Neural crest cell (in vitro differentiated cells): ENCODE results near the gene NPAS1. TPM values are rescaled to one million over a fixed set of nuclear protein-coding genes. Genes with fewer than 3 reads are reported as not detected.
A peak's percentile ranks its signal among the peaks of the same experiment; 100 is the strongest.

ENCODE experiments used
- DNase-seq: peaks from one replicate; pipeline ENCODE4 v3.0.0; 2021; ENCODE audit warnings: low read depth, mixed read lengths, low spot score
- H3K27ac Mint-ChIP-seq: one replicate; pipeline ENCODE4 v1.8.0; 2021; ENCODE audit warnings: mild to moderate bottlenecking, mixed read lengths; ENCODE audit not compliant: unreplicated experiment
- H3K27me3 Mint-ChIP-seq: 2 replicates; pipeline ENCODE4 v1.8.0; 2021; ENCODE audit warnings: low read depth, mild to moderate bottlenecking, mixed read lengths
- H3K36me3 Mint-ChIP-seq: 2 replicates; pipeline ENCODE4 v1.8.0; 2021; ENCODE audit warnings: low read depth, mild to moderate bottlenecking, mixed read lengths
- H3K4me1 Mint-ChIP-seq: 2 replicates; pipeline ENCODE4 v1.8.0; 2021; ENCODE audit warnings: mixed read lengths
- H3K4me3 Mint-ChIP-seq: one replicate; pipeline ENCODE4 v1.8.0; 2021; ENCODE audit warnings: mild to moderate bottlenecking, mixed read lengths
- H3K9me3 Mint-ChIP-seq: 2 replicates; pipeline ENCODE4 v1.8.0; 2021; ENCODE audit warnings: mixed read lengths
- CTCF ChIP-seq: fragments of 200-600 bp; sonication (generic); conservative IDR thresholded peaks from 2 replicates; pipeline ENCODE4 v1.5.0; 2021; ENCODE audit warnings: antibody characterized with exemption, mild to moderate bottlenecking
- total RNA-seq: library from RNA; stranded (reverse); gene quantifications from 2 replicates; pipeline ENCODE4 v1.2.1, GENCODE V29; 2021

Gene NPAS1
- total RNA-seq, 1 donor from 2014 or later = 1.5 TPM

- DNase-seq = no peak
- H3K4me1 Mint-ChIP-seq = peaks cover 52% of the 10 kb centered on the region
- peak overlapping the region; percentile 48 for H3K27ac Mint-ChIP-seq
- H3K4me3 Mint-ChIP-seq = no peak overlapping the region
- H3K9me3 Mint-ChIP-seq = no peaks in the 10 kb centered on the region
- H3K36me3 Mint-ChIP-seq = no peaks in the 10 kb centered on the region
- no peaks in the 10 kb centered on the region for H3K27me3 Mint-ChIP-seq
- TF ChIP-seq CTCF = no peak
Observed at GRCh38 chr19:46975925-46976782, 43.5 kb upstream of the NPAS1 start.

GRCh38 chr19:46976845-46977320 lies 42.8 kb upstream of the NPAS1 start:
- Mint-ChIP-seq H3K9me3 (no peaks in the 10 kb centered on the region), H3K4me3 (no peak overlapping the region), H3K36me3 (no peaks in the 10 kb centered on the region), H3K27ac (peak overlapping the region; percentile 48), H3K4me1 (peaks cover 52% of the 10 kb centered on the region), H3K27me3 (no peaks in the 10 kb centered on the region)
- no peak for DNase-seq
- no peak for TF ChIP-seq CTCF

- DNase-seq = no peak
- Mint-ChIP-seq H3K4me1 (peaks cover 49% of the 10 kb centered on the region), H3K9me3 (no peaks in the 10 kb centered on the region), H3K27me3 (no peaks in the 10 kb centered on the region), H3K36me3 (no peaks in the 10 kb centered on the region), H3K4me3 (peak overlapping the region; percentile 3), H3K27ac (peak overlapping the region; percentile 36)
- no peak for TF ChIP-seq CTCF
Observed at GRCh38 chr19:46977548-46977947, 42.1 kb upstream of the NPAS1 start.

- no peak overlapping the region for H3K27ac Mint-ChIP-seq
- no peak for DNase-seq
- H3K9me3 Mint-ChIP-seq = no peaks in the 10 kb centered on the region
- H3K4me3 Mint-ChIP-seq = peak overlapping the region; percentile 3
- no peaks in the 10 kb centered on the region for H3K36me3 Mint-ChIP-seq
- H3K4me1 Mint-ChIP-seq = peaks cover 52% of the 10 kb centered on the region
- TF ChIP-seq CTCF = no peak
- no peaks in the 10 kb centered on the region for H3K27me3 Mint-ChIP-seq
Observed at GRCh38 chr19:46978171-46978869, 41.3 kb upstream of the NPAS1 start.

GRCh38 chr19:46979126-46980105 lies 40.2 kb upstream of the NPAS1 start:
- H3K27me3 Mint-ChIP-seq = no peaks in the 10 kb centered on the region
- H3K4me3 Mint-ChIP-seq = peak overlapping the region; percentile 22
- no peaks in the 10 kb centered on the region for H3K36me3 Mint-ChIP-seq
- peaks cover 52% of the 10 kb centered on the region for H3K4me1 Mint-ChIP-seq
- no peak for DNase-seq
- H3K9me3 Mint-ChIP-seq = no peaks in the 10 kb centered on the region
- no peak for TF ChIP-seq CTCF
- H3K27ac Mint-ChIP-seq = no peak overlapping the region
